NCI-H82 treated with DMSO at 0.1 percent for 48 hours (cell line): ENCODE measurements around the gene PIK3AP1.
"Not testable (repeated sequence)": the region's sequence is repeated elsewhere in the genome, so short reads cannot be mapped to it uniquely, and the experiment has no call there.

Experiments
- DNase-seq: peaks from one replicate; lab custom pipeline; 2025; ENCODE audit not compliant: unreplicated experiment; lab: John Stamatoyannopoulos, UW

Gene PIK3AP1, protein sequence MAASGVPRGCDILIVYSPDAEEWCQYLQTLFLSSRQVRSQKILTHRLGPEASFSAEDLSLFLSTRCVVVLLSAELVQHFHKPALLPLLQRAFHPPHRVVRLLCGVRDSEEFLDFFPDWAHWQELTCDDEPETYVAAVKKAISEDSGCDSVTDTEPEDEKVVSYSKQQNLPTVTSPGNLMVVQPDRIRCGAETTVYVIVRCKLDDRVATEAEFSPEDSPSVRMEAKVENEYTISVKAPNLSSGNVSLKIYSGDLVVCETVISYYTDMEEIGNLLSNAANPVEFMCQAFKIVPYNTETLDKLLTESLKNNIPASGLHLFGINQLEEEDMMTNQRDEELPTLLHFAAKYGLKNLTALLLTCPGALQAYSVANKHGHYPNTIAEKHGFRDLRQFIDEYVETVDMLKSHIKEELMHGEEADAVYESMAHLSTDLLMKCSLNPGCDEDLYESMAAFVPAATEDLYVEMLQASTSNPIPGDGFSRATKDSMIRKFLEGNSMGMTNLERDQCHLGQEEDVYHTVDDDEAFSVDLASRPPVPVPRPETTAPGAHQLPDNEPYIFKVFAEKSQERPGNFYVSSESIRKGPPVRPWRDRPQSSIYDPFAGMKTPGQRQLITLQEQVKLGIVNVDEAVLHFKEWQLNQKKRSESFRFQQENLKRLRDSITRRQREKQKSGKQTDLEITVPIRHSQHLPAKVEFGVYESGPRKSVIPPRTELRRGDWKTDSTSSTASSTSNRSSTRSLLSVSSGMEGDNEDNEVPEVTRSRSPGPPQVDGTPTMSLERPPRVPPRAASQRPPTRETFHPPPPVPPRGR

DNA sequence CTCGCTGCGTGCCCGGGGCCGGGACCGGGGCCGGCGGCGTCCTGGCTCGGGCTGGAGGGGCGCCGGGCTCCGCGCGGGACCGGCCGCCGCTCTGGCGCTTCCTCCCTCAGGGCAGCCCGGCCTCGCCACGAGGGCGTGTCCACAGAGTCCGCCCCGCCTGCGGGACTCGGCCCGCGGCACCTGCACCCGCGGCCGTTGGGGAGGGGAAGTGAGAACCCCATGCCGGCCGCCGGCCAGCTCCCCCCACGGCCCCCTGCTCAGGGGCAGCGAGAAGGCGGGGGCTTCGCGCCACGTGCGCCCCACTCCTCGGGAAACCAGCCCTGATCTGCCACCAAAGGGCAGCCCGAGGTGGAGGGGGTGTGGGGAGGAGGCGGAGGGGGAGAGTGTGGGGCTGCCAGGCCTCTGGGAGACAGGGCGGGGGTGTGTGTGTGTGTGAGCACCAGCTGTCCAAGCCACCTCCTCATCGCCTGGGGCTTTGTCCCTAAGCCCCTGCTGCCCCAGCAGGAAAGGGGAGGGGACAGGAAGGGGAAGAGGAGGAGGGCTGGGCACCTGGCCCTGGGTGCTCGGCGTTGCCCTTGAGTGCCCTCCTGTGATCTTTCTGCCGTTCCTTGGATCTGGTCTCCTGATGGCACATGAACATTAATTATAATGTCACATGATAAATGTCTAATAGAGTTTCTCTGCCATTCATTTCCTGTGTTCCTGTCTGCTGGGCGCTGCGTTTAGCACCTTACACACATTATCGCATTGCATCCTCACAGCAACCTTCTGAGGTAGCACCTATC, at the start of gene PIK3AP1:
TSS of gene PIK3AP1 (minus strand) at position 93 of the 785 bp plus-strand sequence. CDS start 120 bp downstream, outside the sequence.
- DNase-seq: peak; percentile 54

DNA sequence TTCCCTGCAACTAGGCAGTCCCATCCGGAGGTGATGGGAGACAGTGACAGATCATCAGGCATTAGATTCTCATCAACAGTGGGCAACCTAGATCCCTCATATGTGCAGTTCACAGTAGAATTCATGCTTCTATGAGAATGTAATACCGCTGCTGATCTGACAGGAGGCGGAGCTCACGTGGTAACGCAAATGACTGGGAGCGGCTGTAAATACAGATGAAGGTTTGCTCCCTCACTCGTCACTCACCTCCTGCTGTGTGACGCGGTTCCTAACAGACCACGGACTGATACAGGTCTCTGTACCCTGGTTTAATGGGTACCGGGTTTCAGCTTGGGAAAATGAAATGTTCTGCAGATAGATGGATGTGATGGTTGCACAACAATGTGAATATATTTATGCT, 47.8 kb upstream of the PIK3AP1 start:
- no peak for DNase-seq

DNA sequence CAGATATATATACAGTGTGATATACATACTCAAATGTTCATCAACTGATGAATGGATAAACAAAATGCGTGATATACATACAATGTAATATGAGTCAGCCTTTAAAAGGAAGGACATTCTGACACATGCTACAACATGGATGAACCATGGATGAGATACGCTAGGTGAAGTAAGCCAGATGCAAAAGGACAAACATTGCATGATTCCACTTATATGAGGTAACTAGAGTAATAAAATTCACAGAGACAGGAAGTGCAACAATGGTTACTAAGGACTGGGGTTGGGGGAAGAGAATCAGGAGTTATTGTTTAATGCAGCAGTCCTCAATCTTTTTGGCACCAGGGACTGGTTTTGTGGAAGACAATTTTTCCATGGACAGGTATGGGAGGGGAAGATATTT, 47.3 kb upstream of the PIK3AP1 start:
- DNase-seq: no peak

DNA sequence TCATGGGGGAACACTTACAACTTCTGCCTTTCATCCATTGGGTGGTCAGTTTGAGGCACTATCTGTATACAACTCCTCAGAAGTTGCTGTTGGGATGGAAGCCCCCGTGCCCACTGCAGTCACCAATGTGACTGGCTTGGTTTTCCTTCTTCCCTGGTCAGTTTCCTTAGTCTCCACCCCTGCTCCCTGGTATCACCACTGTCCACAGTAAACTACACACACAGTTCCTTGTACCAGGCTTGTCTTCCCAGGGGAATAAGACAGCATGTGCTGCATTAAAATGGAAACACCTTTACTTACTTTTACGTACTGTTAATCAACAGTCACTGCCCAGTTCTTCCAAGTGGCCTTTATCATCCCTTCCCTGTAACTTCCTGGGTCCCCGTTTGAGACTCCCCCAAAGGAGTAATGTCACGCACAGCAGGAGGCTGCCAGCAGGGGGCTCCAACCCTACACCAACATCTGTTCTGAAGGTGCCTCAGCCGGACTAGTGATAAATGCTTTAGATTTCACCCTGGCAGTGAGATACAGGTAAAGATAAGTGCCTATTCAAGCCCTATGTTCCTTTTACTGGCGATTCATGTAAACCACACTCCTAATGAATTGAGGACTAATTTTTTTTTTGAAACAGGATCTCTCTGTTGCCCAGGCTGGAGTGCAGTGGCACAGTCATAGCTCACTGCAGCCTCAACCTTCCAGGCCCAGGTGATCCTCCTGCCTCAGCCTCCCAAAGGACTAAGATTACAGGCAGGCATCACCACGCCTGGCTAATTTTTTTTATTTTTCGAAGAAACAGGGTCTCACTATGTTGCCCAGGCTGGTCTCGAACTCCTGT, 45.3 kb upstream of the PIK3AP1 start:
- DNase-seq: peak; percentile 12

DNA sequence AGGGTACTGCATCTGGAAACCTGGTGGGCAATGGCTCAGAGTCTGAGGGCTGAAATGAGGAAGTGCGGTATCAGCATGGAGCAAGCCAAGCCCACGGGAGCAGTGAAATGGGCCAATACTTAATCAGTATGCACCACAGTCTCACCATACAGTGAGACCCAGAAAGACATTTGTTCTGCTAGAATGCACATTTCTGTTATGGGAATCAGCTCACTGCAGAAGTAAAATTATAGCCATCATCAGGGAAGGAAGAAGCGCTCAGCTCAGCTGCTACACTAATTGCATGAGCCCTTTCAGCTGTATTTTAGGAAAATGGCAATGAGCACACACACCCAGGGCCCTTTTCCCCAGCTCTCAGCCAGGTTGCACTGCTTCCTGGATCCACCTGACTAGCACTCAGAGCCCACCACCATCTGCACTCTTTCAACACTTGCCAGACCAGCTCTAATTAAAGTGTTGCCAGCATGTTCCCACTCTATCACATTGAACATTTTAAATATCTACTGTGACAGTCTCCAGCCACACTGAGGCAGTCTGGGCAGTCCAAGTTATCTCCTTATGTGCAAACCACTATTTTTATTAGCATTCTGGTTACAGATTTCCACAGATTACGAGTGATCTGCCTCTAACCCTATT, 44.2 kb upstream of the PIK3AP1 start:
- DNase-seq: no peak

DNA sequence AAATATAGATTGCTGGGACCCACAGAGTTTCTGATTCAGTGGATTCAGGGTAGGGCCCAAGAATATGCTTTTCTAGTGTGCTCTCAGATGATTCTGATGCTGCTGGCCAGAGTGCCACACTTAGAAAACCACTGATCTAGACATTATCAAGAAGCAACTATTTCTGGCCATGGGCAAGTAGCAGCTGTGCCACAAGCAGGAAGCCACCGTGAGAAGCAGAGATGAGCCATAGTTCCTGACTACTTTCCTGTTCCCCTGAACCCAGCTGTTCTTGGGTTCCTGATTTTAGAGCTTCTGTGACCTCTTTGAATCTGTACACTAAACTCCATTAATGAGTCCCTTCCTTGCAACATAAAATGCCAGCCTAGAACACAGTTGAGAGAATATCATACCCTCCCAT, 38.1 kb upstream of the PIK3AP1 start:
- DNase-seq: no peak

DNA sequence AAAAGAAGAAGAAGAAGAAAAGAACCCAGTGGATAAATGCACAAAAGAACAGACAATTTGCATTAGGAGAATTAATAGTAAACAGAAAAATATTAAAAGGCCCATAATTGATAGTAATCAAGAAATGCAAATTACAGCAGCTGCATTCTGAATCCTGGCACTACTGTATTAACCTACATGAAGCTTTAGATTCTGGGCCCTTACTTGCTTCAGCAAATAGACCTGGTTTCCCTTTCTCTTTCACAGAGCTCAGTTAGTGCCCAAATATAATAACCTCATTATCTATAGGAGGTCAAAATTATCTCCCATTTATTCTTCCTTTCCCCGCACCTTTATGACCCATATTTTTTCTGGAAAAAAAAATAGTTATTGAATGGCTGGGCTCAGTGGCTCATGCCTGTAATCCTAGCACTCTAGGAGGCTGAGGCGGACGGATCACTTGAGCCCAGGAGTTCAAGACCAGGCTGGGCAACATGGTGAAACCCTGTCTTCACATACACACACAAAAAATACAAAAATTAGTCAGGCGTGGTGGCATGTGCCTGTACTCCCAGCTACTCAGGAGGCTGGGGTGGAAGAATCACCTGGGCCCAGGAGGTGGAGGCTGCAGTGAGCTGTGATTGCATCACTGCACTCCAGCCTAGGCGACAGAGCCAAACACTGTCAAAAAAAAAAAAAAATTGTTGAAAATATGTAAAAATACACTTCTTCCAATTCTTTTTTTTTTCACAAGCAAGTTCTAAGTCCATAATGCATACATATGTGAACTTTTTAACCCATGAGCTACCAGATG, 36.0 kb upstream of the PIK3AP1 start:
- DNase-seq: no peak

DNA sequence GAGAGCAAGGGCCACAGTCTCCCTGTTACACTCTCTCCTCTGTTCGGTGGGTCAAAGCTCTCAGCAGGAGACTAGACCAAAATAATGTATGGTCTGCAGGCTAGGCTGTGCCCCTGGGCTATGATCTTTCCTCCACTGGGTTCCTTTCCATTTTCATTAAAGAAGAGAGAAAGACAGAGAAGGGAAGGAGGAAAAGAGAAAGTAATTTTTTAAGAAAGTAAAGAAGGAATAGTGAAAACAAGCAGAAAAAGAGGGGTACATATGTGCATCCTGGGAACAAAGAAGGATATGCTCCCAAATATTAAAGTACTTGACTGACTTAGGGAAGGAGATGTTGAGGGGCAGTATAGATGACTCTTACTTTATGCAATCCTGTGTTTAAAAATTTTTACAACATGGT, 33.6 kb upstream of the PIK3AP1 start:
- no peak for DNase-seq

DNA sequence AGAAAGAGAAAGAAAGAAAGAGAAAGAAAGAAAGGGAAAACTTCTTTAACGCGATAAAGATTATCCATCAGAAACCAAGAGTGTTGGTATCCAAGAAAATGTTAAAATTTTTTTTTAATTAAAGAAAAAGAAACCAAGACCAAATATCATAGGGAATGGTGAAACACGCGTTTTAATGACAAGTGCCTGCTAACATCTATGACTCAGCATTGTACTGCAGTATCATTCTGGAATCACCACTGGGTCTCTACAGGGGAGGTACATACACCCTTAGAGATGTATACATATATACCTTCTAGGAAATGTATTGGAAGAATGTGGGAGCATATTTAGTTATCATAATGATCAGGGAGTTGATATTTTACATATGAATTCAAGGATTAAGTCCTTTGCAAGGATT, 32.1 kb upstream of the PIK3AP1 start:
- no peak for DNase-seq

DNA sequence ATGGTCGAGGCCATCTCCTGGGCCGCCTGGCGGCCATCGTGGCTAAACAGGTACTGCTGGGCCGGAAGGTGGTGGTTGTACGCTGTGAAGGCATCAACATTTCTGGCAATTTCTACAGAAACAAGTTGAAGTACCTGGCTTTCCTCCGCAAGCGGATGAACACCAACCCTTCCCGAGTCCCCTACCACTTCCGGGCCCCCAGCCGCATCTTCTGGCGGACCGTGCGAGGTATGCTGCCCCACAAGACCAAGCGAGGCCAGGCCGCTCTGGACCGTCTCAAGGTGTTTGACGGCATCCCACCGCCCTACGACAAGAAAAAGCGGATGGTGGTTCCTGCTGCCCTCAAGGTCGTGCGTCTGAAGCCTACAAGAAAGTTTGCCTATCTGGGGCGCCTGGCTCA, 30.0 kb upstream of the PIK3AP1 start:
- not testable (repeated sequence) for DNase-seq

DNA sequence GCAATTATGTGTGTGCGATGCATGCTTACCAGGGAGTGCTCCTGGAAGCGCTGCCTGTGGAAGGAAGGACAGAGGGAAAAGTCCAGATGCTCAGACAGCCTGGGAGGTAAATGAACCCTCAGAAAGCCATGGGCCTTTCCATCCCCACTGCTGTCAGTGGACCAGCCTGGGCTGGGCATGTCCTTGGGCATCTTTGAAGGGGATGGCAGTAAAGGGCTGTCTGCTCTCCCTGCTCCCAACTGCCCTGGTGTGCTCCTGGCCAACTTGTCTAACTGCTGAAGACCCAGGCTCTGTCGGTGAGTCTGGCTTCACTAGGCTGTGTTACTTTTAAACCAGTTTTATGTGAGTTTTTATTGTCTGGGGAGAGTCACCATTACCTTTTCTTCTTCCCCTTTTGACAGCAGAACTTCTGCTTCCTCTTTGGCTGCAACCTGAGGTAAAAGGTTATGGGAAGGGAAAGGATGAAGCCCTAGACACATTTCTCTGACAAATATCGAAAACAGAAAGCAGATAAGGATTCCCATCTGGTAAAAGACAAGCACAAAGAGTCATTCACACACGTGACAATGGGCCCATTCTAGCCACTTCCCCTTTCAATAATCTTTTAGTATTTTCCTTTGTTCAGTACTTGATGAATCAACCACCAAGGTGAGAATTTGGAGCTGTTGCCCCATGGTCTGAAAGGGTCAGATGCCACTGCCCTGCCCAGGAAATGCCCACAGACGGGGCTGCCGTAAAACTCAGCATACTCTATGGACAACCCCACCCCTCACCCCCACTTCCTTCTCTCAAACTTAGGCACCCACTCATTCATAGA, 27.6 kb upstream of the PIK3AP1 start:
- DNase-seq: no peak

DNA sequence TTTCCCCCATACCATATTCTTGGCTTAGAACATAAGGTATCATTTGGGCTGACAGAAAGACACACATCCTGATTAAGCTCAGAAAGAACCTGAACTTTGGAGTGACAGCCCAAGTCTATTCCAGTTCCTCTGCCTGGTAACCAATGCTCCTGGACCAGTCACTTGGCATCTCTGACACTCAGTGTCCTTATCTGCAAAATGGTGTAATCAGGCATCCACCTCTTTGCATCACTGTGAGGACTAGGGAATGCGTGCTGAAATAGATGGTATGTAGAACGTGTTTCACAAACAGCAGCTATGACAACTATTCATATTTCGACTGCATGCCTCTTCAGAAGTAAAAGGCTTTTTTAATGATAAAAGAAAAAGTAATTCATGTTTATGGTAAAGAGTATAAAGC, 26.2 kb upstream of the PIK3AP1 start:
- DNase-seq: no peak

DNA sequence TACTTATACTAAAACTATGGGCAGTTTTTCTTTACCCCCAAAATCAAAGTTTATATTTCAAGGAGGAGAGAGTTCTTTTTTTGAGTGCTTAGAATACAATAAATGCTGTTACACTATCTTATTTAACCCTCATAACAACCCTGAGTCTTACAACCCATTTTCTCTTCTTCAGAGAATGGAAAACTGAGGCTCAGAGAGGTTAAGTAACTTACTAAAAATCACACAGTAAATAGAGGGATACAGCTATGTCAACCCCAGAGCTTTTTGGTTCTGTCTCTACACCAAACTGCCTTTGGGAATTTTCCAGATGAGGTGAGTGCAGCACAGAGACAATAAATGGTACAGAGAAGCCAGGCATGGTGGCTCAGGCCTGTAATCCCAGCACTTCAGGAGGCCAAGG, 25.6 kb upstream of the PIK3AP1 start:
- DNase-seq: no peak

DNA sequence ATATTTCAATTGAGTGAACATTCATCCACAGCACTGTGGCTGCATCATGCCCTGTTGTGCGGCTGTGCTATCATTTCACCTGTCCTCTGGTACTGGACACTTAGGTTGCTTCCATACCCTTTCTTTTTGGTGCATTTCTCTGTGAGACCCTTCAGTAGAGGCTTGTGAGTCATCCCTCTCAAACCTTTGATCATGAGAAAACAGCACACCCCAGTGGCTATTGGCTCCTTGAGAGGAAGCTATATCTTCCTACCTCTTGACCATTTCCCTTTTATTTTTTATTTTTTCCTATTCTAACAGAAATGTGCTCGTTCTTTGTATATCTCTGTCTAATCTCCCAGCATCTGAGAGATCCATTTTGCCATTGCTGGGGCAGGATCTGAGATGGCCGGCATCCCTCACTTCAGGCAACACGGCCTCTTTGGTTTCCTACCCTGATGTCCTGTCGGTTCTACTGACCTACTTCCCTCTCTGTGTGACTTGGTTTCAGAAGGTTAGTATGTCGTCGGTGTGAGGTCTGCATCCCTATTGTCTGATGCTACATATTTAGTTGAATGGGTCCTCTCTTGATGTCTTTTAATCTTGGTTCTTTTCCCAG, 23.8 kb upstream of the PIK3AP1 start:
- no peak for DNase-seq

DNA sequence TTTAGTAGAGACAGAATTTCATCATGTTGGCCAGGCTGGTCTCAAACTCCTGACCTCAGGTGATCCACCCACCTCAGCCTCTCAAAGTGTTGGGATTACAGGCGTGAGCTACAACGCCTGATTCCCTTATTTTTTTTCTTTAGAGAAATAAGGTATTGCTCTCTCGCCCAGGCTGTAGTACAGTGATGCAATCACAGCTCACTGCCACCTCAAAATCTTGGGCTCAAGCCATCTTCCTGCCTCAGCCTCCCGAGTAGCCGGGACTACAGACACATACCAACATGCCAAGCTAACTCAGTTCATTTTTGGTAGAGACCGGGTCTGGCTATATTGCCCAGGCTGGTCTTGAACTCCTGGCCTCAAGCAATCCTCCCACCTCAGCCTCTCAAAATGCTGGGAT, 21.2 kb upstream of the PIK3AP1 start:
- not testable (repeated sequence) for DNase-seq

DNA sequence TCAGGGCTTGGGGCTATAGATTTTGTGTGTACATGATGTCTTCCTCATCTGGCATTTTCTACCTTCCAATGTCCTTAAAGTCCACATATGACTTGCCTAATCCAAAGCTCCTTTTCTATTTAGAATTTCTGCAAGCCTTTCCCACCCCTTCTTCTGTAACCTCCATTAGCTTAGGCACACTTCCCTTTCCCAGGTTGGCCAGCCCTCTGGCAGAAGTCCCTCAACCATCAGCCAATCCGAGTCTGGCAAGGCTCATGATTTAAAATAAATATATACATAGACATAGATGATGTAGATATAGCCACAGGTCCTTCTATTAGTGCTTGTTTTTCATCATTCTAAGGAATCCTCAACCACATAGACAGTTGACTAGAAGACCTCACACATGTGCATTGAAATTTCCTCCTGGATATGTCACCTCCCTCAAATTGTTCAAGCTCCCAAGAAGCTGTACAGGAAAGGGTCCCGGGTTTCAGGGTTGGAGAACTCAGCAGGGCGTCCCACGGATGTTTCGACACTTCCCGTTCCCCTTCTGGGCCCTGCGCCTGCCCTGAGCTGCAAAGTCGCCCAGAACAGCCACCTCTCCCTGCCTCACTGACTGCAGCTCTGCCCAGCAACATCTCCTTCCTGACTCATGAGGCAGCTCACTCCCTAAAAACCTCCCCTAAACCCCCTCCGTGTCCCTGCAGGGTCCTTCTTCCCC, 20.4 kb upstream of the PIK3AP1 start:
- DNase-seq: no peak

DNA sequence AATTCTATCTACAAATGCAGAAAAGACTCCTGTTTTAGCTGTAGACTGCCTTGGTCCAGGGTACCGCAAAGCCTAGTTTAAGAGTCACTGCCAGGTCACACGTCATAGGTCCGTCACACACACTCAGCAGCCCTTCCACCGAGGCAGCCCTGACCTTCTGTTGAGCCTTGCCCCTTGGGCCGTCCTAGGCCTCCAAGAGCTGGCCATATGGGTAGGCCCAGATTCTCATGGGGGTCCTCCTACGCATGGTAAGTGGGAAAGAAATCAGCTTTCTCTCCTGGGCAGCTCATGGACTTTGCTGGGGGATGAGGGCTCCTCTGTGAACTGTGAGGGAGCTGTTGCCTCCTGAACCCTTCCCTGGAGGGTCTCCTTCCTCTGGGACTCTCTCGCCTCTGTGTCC, 19.8 kb upstream of the PIK3AP1 start:
- no peak for DNase-seq
